Neural cell (in vitro differentiated cells): ENCODE results near the gene HNRNPLL. TPM values are rescaled to one million over a fixed set of nuclear protein-coding genes. Genes with fewer than 3 reads are reported as not detected.

Experiments
- H2AFZ ChIP-seq: fragments of 200-600, 300-800 bp; sonication (generic), shearing (Covaris generic); 2 replicates; pipeline ENCODE4 v1.6.0; 2014; ENCODE audit warnings: low read depth, mild to moderate bottlenecking, antibody characterized with exemption, low read length, moderate library complexity
- H3F3A ChIP-seq: fragments of 200-600 bp; shearing (Covaris generic); 2 replicates; pipeline ENCODE4 v1.6.1; 2016; ENCODE audit warnings: mild to moderate bottlenecking, moderate library complexity, mixed read lengths, antibody characterized with exemption, low read length; ENCODE audit not compliant: insufficient read depth, poor library complexity, severe bottlenecking
- H3K27ac ChIP-seq: fragments of 200-600, 300-800 bp; sonication (generic), shearing (Covaris generic); 2 replicates; pipeline ENCODE4 v1.5.1; 2014; ENCODE audit warnings: mild to moderate bottlenecking, low read length, moderate library complexity
- H3K27me3 ChIP-seq: fragments of 300-800, 200-600 bp; sonication (generic), shearing (Covaris generic); 2 replicates; pipeline ENCODE4 v1.6.0; 2014; ENCODE audit warnings: mild to moderate bottlenecking, low read depth, low read length, moderate library complexity; ENCODE audit not compliant: insufficient read depth
- H3K36me3 ChIP-seq: fragments of 300-800, 200-600 bp; sonication (generic), shearing (Covaris generic); 2 replicates; pipeline ENCODE4 v1.5.1; 2014; ENCODE audit warnings: mild to moderate bottlenecking, antibody characterized with exemption, low read length, moderate library complexity; ENCODE audit not compliant: insufficient read depth
- H3K4me2 ChIP-seq: fragments of 300-800, 200-600 bp; sonication (generic), shearing (Covaris generic); 2 replicates; pipeline ENCODE4 v1.6.0; 2014; ENCODE audit warnings: mild to moderate bottlenecking, low read length
- H3K4me3 ChIP-seq: fragments of 300-800, 200-600 bp; sonication (generic), shearing (Covaris generic); 2 replicates; pipeline ENCODE4 v1.5.1; 2014; ENCODE audit warnings: mild to moderate bottlenecking, low read length, moderate library complexity
- H3K79me2 ChIP-seq: fragments of 200-600 bp; shearing (Covaris generic); replicated peaks from 2 replicates; pipeline ENCODE4 v1.6.0; 2014; ENCODE audit warnings: mild to moderate bottlenecking, low read length, moderate library complexity; ENCODE audit not compliant: insufficient read depth
- H3K9ac ChIP-seq: fragments of 300-800, 200-600 bp; sonication (generic), shearing (Covaris generic); 2 replicates; pipeline ENCODE4 v1.6.1; 2016; ENCODE audit warnings: mild to moderate bottlenecking, low read length, mixed read lengths
- H3K9me2 ChIP-seq: fragments of 200-600 bp; shearing (Covaris generic); 2 replicates; pipeline ENCODE4 v1.6.1; 2016; ENCODE audit warnings: mild to moderate bottlenecking, low read length, mixed read lengths; ENCODE audit not compliant: insufficient read depth
- H3K9me3 ChIP-seq: fragments of 200-600, 300-800 bp; sonication (generic), shearing (Covaris generic); 2 replicates; pipeline ENCODE4 v1.6.1; 2016; ENCODE audit warnings: mild to moderate bottlenecking, mixed run types, low read length, moderate library complexity, mixed read lengths
- H4K20me1 ChIP-seq: fragments of 200-600 bp; shearing (Covaris generic); 2 replicates; pipeline ENCODE4 v1.6.1; 2016; ENCODE audit warnings: mild to moderate bottlenecking, mixed run types; ENCODE audit not compliant: insufficient read depth
- CTCF ChIP-seq: fragments of 450-650 bp; IDR thresholded peaks from 2 replicates; pipeline ENCODE4 v1.5.1; 2014; ENCODE audit warnings: antibody characterized with exemption, mild to moderate bottlenecking, moderate library complexity; ENCODE audit not compliant: poor library complexity, severe bottlenecking
- EP300 ChIP-seq: fragments of 450-650 bp; conservative IDR thresholded peaks from 2 replicates; pipeline ENCODE4 v1.6.1; 2014; ENCODE audit warnings: antibody characterized with exemption, mild to moderate bottlenecking, moderate library complexity; ENCODE audit not compliant: poor library complexity, severe bottlenecking
- EZH2 ChIP-seq: fragments of 200-600, 300-800 bp; shearing (Covaris generic), sonication (generic); IDR thresholded peaks from 2 replicates; pipeline ENCODE4 v1.6.1; 2014; ENCODE audit warnings: antibody characterized with exemption, low read length, borderline replicate concordance, mild to moderate bottlenecking; ENCODE audit not compliant: insufficient read depth, poor library complexity, severe bottlenecking
- MXI1 ChIP-seq: fragments of 450-650 bp; conservative IDR thresholded peaks from 2 replicates; pipeline ENCODE4 v1.6.1; 2014; ENCODE audit warnings: antibody characterized with exemption, mild to moderate bottlenecking; ENCODE audit not compliant: poor library complexity, severe bottlenecking
- POLR2AphosphoS5 ChIP-seq: IDR thresholded peaks from 2 replicates; pipeline ENCODE4 v1.6.1; 2012
- RAD21 ChIP-seq: fragments of 450-650 bp; conservative IDR thresholded peaks from 2 replicates; pipeline ENCODE4 v1.6.1; 2014; ENCODE audit warnings: antibody characterized with exemption, mild to moderate bottlenecking, moderate library complexity
- REST ChIP-seq: IDR thresholded peaks from 2 replicates; pipeline ENCODE4 v1.6.1; 2012; ENCODE audit warnings: borderline replicate concordance
- SMC3 ChIP-seq: fragments of 450-650 bp; conservative IDR thresholded peaks from 2 replicates; pipeline ENCODE4 v1.6.1; 2014; ENCODE audit warnings: antibody characterized with exemption, mild to moderate bottlenecking, moderate library complexity; ENCODE audit not compliant: poor library complexity
- TAF1 ChIP-seq: IDR thresholded peaks from 2 replicates; pipeline ENCODE4 v1.6.1; 2012; ENCODE audit warnings: low read depth
- polyA plus RNA-seq: library from polyadenylated mRNA; depleted of rRNA; stranded (reverse); fragments of >200 nt; gene quantifications from 2 replicates; pipeline ENCODE4 v1.2.3, GENCODE V29; 2014

The HNRNPLL gene
- polyA plus RNA-seq, 1 donor from 2014 or later: 63.5 TPM

GRCh38 chr2:38608755-38609154 is 6.0 kb upstream of the HNRNPLL start:
- no peak overlapping the region for H3K9ac ChIP-seq
- no peak overlapping the region for H3K4me2 ChIP-seq
- no peaks in the 10 kb centered on the region for H3K79me2 ChIP-seq
- no peaks in the 10 kb centered on the region for H3K9me2 ChIP-seq
- H4K20me1 ChIP-seq: no peaks in the 10 kb centered on the region
- H3K36me3 ChIP-seq: no peaks in the 10 kb centered on the region
- no peak overlapping the region for H3K27ac ChIP-seq
- H3K27me3 ChIP-seq: no peaks in the 10 kb centered on the region
- H2AFZ ChIP-seq: no peak overlapping the region
- no peaks in the 10 kb centered on the region for H3K9me3 ChIP-seq
- H3K4me3 ChIP-seq: no peak overlapping the region
- H3F3A ChIP-seq: peaks cover 6% of the 10 kb centered on the region
- TF ChIP-seq EP300: no peak
- TF ChIP-seq MXI1: no peak
- TF ChIP-seq TAF1: no peak
- no peak for TF ChIP-seq POLR2AphosphoS5
- no peak for TF ChIP-seq EZH2
- no peak for TF ChIP-seq REST
- TF ChIP-seq SMC3: no peak
- no peak for TF ChIP-seq CTCF
- TF ChIP-seq RAD21: no peak

GRCh38 chr2:38605298-38605830 is 2.6 kb upstream of the HNRNPLL start:
- Histone ChIP-seq H3K27ac (no peak overlapping the region), H3K36me3 (no peaks in the 10 kb centered on the region), H3K4me2 (no peak overlapping the region), H2AFZ (no peak overlapping the region), H3F3A (peaks cover 7% of the 10 kb centered on the region), H3K4me3 (no peak overlapping the region), H3K79me2 (peaks cover 15% of the 10 kb centered on the region), H3K9me2 (no peaks in the 10 kb centered on the region), H3K27me3 (no peaks in the 10 kb centered on the region), H3K9me3 (no peaks in the 10 kb centered on the region), H3K9ac (no peak overlapping the region), H4K20me1 (no peaks in the 10 kb centered on the region)
- TF ChIP-seq EZH2 (no peak), REST (no peak), MXI1 (no peak), CTCF (no peak), POLR2AphosphoS5 (no peak), EP300 (no peak), RAD21 (no peak), SMC3 (no peak)
